Right renal pelvis (tissue), 4 donors: ENCODE results near the gene C9orf78. TPM values are rescaled to one million over a fixed set of nuclear protein-coding genes. Genes with fewer than 3 reads are reported as not detected.

Experiments used
- DNase-seq, 4 donors: peaks; one replicate each; pipeline ENCODE4 v3.0.0-alpha.2; 2013; ENCODE audit warnings: low read depth in 4 of 4, low spot score in 3 of 4, missing footprints in 1 of 4
- polyA plus RNA-seq, 4 donors: library from polyadenylated mRNA; unstranded; fragments of 120-200 nt; gene quantifications; one replicate each; pipeline ENCODE4 v1.2.1, GENCODE V29; 2013; ENCODE audit not compliant: insufficient read length in 4 of 4

The C9orf78 gene
- polyA plus RNA-seq, 4 donors = 73.0 to 82.1 (median 78.6) TPM

GRCh38 chr9:129868023-129868871 is 33.2 kb upstream of the C9orf78 start:
- DNase-seq = no peak

- DNase-seq = no peak
Observed at GRCh38 chr9:129867136-129868022, 32.3 kb upstream of the C9orf78 start.

GRCh38 chr9:129866394-129867135 is 31.5 kb upstream of the C9orf78 start:
- no peak for DNase-seq

- no peak for DNase-seq
Observed at GRCh38 chr9:129865668-129866320, 30.7 kb upstream of the C9orf78 start.

GRCh38 chr9:129864991-129865647 is 30.0 kb upstream of the C9orf78 start:
- no peak for DNase-seq

- DNase-seq = no peak
Observed at GRCh38 chr9:129863059-129863690, 28.1 kb upstream of the C9orf78 start.

GRCh38 chr9:129861447-129861827 is 26.4 kb upstream of the C9orf78 start:
- no peak for DNase-seq

- DNase-seq = no peak
Observed at GRCh38 chr9:129860653-129861446, 25.8 kb upstream of the C9orf78 start.

GRCh38 chr9:129858167-129858962 is 23.3 kb upstream of the C9orf78 start:
- no peak for DNase-seq

- no peak for DNase-seq
Observed at GRCh38 chr9:129857207-129857606, 22.1 kb upstream of the C9orf78 start.

- no peak for DNase-seq
Observed at GRCh38 chr9:129854588-129855110, 19.6 kb upstream of the C9orf78 start.

- no peak for DNase-seq
Observed at GRCh38 chr9:129853614-129854013, 18.5 kb upstream of the C9orf78 start.

- DNase-seq = no peak
Observed at GRCh38 chr9:129852579-129852978, 17.5 kb upstream of the C9orf78 start.

- DNase-seq = no peak
Observed at GRCh38 chr9:129851821-129852220, 16.7 kb upstream of the C9orf78 start.

GRCh38 chr9:129850821-129851550 is 15.9 kb upstream of the C9orf78 start:
- no peak for DNase-seq

GRCh38 chr9:129849901-129850300 is 14.8 kb upstream of the C9orf78 start:
- no peak for DNase-seq
